HG03175 (cell line): ENCODE data around the gene RELT.

Source experiments
- ATAC-seq: cut with Tn5 transposase; IDR thresholded peaks from one replicate; pipeline ENCODE4 v1.9.1; 2021; ENCODE audit warnings: mild to moderate bottlenecking, moderate library complexity; ENCODE audit not compliant: unreplicated experiment

RELT gene

DNA sequence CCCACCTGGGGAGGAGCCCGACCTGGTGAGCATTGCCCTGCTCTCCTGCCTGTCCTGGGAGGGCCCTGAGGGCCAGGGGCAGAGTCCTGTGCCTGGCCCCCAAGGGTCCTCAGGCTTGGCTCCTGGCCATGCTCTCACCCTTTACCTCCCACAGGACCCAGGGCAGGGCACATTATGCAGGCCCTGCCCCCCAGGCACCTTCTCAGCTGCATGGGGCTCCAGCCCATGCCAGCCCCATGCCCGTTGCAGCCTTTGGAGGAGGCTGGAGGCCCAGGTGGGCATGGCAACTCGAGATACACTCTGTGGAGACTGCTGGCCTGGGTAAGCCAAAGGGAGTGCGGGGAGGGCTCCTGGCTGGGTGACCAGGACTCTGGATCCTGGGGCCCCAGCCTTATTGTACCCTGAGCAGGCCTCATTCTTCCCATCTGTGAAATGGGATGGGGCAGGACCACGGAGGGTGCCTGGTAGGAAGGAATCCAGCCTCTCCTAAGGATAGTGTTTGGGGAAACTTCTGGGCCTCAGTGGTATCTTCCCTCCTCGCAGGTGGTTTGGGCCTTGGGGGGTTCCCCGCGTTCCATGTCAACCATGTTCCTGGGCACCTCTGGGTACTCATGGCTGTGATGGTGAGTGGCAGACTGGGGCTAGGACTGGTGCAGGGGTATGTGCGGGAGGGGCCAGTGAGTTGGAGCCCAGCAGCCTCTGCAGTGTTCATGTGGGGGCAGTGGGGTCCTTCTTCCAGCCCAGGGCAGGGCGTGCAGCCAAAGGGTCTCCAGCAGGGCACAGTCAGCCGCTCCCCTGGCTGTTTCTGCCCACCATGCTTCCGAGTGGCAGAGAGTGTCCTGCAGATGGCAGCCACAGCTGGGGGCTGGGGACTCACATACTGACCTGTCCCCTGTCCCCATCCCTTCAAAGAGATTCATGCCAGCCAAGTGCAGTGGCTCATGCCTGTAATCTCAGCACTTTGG, 14.7 kb downstream of the RELT start:
- ATAC-seq, result no peak

DNA sequence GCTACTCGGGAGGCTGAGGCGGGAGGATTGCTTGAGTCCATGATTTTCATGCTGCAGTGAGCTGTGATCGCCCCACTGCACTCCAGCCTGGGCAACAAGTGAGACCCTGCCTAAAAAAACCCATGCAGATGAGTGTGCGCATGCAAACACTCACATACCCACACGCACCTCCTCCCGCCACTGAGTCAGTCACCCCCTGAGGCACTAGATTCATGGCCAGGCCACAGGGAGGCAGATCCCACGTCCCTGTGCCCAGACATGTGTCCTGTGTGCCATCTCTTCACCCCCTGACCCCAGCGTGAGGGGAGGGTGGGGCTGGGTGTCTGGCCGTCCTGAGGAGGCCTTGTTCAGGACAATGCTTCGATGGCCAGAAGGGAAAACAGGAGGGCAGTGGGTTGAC, 15.5 kb downstream of the RELT start:
- ATAC-seq, result no peak

DNA sequence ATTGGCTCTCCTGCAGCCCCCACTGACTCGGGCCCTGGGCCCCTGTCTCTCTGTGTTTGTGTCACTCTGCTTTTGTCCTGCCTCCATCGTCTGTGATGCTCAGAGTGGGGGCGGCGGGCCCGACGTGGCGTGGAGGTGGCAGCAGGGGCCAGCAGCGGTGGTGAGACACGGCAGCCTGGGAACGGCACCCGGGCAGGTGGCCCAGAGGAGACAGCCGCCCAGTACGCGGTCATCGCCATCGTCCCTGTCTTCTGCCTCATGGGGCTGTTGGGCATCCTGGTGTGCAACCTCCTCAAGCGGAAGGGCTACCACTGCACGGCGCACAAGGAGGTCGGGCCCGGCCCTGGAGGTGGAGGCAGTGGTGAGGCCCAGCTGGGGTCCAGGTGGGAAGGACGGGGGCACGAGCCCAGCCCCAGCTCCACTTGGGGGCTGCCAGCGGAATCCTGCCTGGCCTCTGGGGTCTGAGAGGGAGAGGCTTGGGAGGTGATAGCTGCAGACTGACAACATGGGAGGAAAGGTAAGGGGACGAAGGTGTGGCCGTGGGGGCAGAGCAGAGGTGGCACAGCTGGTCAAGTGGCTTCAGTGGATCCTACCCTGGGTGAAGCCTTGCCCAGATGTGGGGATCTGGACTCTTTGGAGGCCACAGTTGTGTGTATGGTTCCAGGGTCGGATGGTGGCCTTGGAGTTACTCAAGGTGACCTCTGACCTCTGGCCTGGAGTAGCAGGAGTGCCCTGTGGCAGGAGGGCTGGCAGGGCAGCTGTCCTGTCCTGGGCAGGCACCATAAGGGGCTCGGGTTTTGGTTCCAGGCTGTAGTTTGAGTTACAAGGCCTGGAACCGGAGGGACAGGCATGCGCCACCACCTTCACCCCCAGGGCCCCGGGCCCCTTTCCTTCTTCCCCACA, 16.2 kb downstream of the RELT start:
- ATAC-seq, result no peak

DNA sequence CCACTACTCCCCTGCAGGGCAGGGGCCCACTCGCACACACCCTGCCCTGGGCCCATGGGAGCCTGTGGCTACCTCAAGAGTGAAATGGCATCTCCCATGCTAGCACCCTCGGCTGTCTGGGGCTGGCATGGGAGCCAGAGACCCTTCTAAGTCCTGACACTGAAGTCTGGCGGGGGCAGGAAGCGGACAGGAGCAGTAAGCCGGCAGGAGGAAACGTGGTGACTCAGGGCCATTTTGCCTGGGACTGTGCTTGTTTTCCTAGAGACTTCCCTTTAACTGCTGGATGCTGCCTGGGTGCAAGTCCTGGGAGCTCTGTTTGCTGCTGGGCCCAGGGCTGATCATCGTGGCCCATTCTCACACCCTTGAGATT, 16.8 kb downstream of the RELT start:
- no peak for ATAC-seq

DNA sequence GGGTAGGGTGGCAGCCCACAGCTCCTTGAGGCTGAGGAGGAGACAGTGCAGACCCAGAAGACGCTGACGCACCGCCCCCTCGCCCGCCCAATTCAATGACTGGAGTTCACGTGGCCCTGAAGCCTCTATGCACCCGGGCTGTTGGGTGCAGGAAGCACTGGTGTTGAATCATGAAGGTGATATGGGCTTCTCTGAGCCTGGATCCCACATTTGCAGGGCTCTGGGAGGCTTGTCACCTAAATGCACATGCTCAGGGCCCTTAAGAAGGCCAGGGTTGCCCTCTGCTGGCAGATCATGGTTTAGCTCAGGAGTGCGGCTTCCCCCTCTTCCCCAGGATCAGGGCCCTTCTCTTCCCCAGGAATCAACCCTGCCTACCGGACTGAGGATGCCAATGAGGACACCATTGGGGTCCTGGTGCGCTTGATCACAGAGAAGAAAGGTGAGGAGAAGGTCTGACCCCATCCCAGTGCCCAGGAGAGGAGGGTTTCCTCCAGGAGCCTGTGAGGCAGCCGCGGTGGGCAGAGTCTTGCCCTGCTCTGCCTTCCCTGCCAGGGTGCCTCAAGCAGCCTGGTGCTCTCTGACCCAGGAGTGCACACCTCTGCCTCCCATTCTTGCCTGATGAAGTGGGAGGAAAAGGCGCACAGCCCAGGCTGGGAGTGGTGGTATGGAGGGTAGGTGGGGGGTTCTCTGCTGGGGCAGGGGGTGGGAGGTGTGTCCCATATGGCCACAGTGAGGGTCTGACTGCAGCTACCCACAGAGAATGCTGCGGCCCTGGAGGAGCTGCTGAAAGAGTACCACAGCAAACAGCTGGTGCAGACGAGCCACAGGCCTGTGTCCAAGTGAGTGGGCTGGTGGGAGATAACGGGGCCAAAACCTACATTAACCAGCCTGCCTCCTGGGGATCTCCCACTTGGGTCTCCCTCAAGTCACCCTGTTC, 17.5 kb downstream of the RELT start:
- no peak for ATAC-seq

DNA sequence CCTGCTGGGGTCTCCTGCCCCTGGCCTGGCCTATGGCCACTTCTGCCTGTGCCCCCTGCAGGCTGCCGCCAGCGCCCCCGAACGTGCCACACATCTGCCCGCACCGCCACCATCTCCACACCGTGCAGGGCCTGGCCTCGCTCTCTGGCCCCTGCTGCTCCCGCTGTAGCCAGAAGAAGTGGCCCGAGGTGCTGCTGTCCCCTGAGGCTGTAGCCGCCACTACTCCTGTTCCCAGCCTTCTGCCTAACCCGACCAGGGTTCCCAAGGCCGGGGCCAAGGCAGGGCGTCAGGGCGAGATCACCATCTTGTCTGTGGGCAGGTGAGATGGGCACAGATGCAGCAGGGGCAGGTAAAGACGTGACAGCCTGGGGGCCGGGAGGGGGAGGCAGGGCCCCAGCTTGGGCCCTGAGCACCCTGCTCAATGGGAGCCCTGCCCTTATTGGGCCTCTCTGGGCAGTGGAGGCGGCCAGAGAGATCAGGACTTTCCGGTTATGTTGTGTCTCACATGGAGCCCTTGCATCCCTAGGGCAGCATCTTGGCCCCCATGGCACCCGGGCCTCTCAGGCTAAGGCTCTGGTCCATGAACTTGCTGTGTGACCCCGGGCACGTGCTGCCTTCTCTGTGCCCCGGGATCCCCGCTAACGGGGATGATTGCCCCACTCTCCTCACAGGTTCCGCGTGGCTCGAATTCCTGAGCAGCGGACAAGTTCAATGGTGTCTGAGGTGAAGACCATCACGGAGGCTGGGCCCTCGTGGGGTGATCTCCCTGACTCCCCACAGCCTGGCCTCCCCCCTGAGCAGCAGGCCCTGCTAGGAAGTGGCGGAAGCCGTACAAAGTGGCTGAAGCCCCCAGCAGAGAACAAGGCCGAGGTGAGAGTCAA, 18.5 kb downstream of the RELT start:
- ATAC-seq, result no peak

DNA sequence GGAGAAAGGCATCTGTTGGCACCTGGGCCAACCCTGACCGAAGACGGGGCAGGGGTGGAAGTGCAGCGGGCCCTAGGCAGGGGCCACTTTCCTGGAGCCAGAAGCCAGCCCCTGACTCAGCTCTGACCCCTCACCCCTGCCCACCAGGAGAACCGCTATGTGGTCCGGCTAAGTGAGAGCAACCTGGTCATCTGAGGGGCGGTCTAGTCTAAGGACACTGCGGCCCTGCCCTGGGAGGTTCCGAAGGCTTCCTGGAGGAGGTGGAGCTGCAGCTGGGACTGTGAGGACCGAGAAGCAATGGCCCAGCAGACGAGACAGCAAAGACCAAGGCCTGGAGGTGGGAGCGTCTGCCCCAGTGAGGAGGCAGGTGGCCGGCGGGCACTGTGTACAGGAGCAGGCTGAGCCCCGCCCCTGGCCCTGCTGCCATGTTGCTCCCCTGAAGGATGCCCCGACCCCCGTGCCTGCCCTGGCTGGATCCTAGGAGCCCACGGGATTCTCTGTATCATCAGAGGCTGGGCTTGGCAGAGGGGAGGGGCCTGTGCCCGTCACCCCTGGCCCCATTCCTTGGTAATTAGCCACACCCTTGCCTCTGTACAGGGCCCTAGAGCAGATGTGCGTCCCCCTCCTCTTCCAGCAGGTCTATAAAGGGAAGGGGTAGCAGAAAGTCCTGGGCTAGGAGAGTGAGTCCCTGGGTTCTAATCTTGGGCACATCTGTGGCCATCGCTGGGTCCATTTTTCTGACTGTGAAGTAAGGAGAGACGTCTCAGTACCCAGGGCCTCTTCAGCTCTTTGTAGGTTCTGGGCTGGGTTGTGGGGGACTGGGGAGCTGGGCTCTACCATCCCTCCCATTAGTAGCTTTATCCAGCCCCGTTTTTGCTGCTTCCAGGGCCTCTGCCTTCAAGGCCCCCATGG, 19.4 kb downstream of the RELT start:
- ATAC-seq, result no peak

DNA sequence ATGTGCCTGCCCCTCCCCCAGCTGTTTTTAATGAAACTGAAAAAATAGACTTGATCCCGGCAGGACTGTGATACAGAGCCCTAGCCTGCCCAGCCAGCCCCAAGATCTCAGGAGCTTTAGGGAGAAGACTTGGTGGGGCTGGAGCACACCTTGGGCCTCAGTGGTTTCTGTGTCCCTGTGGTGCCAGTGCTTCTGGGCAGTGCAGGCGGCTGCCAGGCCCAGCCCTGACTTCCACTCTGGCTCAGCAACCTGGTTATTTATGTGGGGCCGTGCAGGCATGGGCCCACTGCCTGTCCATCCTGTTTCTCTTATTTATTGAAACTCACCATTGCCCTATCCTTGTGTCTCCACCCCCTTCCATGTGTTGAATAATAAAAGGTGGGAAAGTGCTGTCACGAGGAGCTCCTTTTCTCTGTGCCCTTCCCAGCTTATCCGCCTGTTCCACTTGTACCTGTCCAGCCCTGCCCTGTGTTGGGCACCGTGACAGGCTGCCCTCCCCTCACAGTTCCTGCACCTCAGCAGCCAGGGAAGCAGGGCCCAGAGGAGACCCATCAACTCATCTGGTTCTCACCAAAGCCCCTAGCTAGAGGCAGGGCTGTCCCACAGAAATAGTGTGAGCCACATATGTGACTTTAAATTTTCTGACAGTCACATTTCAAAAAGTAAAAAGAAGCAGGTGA, 20.2 kb downstream of the RELT start:
- ATAC-seq, result no peak

DNA sequence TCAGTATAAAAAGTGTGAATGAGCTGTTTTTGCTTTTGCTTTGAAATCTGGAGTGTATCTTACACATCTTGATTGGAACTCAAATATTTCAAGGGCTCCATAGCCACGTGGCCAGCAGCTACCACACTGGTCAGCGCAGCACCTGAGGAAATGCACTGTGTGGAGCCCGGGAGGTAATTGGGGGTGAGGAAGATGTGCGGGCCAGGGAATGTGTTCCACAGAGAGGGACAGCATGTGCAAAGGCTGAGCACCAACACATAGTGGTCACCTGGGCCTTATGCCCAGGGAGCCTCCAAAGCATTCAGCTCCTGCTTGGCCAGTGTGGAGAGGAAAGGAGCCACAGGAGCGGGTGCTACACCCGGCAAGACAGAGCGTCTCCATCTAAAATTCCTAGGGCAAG, 20.8 kb downstream of the RELT start:
- ATAC-seq, result no peak

DNA sequence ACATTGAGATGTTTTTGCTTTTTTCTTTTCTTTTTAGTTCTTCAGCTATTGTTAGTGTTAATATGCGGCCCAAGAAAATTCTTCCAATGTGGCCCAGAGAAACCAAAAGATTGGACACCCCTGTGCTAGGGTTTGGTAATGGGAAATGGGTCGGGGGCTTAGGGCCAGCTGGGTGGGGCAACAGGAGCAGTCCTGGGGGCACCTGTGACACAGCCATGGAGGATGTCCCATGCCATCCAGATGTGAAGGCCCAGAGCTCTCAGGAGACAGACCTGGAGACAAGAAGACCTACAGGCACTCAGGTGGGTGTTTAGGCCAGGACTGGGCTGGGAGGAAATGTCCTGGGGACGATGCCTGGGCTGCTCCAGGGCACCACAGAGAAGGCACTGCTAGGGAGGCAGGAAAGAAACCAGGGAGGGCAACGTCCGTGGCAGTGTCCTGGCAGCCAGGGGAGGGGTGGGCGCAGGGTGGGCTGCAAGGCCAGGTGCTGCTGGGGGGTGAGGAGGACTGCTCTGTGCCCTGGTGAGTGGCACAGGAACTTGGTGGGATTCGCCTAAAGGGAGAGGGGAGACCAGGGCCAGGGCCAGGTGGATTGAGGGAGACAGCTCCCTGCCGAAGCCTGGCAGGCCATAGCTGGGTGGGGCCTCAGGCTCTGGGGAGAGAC, 21.4 kb downstream of the RELT start:
- no peak for ATAC-seq

DNA sequence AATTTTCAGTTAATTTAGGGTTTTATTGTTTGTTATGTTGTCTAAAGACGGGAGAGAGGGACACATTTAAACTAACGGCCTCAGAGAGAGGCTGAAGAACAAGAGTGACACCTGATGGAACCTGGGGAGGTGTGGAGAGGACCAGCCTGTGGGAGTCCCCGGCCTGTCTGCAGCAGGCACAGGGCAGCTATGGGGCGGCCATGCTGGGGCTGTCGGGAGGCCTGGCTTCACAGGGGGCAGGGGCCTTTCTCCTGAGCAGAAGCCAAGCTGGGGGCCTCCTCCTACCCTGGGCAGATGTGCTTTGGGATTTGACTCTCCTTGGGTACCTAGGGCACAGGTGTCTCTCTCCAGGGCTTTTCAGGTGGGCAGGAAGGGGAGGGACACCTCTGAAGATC, 21.9 kb downstream of the RELT start:
- no peak for ATAC-seq

DNA sequence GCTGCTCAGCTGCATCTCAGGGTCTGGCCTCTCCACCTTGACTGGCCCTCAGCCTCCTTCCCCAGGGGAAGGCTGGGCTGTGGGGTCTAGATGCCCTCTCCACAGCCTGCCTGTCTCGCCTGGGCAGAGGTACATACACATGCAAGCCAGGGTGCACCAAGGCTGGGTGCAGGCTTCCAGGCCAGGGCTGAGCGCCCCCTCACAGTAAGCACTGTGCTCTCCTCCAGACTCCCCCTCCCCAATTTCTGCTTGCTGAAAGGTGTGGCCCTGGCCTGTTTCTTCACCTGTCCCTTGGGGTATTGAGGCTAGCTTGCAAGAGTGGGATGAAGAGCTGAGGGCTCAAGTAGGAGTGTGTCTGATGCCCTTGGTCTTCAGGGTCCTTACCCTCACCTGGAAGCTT, 22.5 kb downstream of the RELT start:
- ATAC-seq, result no peak

DNA sequence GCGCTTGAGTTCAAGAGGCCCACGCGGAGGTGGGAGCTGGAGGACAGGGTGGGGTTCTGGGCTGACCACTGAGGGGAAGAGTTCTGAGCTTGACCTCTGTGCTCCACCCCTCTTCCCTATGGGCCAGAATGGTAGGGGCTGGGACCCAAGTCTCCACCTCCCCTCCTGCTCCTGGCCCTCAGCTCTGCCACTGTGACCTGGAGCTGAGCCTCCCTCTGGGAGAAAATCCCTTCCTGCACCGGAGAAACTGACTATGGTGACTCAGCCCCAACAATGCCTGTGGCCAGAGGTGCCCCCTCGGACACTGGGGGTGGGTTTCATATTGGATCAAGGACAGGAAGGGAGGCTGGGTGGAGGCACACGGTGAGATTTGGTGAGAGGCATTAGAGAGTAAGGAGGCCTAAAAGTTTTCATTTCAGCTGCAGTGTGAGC, 23.0 kb downstream of the RELT start:
- ATAC-seq, result no peak

DNA sequence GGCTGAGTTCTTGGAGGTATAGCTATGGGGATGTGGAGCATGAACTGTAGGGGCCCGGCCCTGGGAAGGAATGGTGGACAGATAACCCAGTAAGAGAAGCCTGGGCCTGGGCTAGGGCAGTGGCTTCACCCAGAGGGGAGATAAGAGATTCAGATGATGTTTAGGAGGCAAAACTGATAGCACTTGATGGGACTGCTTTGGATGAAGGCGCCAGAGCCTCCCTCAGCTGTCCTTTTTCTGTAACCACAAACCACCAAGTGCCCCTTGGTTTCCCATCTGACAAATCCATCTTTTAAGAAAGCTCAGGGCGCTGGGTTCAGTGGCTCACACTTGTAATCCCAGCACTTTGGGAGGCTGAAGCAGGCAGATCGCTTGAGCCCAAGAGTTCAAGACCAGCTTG, 23.4 kb downstream of the RELT start:
- ATAC-seq, result no peak

DNA sequence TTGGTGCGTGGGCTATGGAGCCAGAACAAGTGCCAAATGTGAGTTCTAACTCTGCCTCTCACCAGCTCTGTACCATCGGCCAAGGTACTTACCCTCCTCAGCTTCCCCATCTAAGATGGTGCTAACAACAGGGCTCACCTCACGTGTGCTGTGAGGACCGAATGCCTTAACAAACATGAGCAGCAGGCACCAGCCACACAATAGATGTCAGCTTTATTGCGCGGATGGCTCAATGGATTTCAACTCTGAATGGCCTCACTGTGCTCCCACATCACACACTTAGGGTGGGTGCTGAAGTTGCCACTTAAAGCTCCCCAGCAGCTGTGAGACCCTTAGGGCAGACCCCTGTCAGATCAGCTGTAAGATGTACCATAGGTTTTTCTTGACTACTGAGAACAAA, 24.1 kb downstream of the RELT start:
- no peak for ATAC-seq

DNA sequence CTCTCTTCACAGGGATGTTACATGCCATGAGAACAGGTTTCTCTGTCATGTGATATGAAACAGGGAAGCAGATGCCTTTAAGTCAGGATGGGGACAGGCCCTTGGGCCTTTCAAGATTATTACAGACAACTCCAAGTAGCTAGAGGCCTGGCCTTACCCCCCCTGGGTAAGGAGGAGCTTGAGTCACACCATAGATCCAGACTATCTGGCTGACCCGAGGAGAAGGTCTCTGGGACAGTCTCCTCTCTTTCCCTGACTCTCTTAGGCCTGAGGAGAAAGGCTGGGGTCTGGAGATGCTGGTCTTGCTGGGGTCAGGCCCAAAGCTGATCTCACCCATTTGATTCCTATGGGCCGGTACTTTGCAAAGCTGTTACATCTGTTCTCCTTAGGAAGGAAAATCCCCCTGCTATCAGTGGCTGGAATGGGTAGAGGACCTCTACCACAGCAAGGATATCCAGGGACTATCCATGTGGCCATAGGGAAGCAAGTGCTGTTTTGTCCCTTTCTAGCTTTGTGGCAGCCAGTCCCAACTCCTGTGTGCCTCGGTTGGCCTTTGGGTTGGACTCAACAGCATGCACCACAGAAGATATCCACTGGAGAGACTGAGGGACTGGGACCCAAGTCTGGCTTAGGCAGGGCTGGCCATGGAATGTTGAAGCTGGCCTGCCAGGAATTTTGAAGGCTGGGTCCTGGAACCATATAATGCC, 25.2 kb downstream of the RELT start:
- ATAC-seq, result no peak
